OCI-LY1 (cell line): ENCODE data around the gene CCL16.

Experiments used
- CTCF ChIP-seq: fragments of 200-600 bp; sonication (generic), shearing (Covaris generic); IDR thresholded peaks from 2 replicates; pipeline ENCODE4 v1.5.1; 2017; ENCODE audit warnings: mild to moderate bottlenecking, antibody characterized with exemption, low read length, moderate library complexity, mixed read lengths
- EZH2 ChIP-seq: fragments of 200-600 bp; sonication (generic), shearing (Covaris generic); IDR thresholded peaks from 2 replicates; pipeline ENCODE4 v1.8.0; 2017; ENCODE audit warnings: borderline replicate concordance, mixed run types, mild to moderate bottlenecking, antibody characterized with exemption, low read length, moderate library complexity, mixed read lengths

- TF ChIP-seq CTCF: no peak
- no peak for TF ChIP-seq EZH2
Measured at GRCh38 chr17:35972535-35972934, 8.8 kb downstream of the CCL16 start.
